ENCODE results near the gene LCP2.

LCP2 gene

DNA sequence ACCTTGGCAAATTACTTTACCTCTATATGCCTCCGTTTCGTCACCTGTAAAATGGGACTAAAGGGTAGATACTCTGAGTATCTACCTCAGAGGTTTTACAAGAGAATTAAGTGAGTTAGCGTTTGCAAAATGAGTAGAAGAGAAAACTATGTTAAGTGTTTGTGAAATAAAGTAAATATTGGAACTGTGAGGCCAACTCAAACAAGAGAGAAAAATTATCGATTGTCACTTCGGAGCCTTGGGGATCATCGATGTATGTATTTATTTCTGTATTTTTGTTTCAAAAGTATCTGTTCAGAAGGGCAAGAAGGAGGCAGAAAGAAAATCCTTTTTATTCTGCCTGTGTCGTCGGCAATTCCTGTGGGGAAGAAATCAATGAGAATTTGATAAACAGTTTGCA, 90.6 kb downstream of the LCP2 start:
- DNase-seq: no peak

DNA sequence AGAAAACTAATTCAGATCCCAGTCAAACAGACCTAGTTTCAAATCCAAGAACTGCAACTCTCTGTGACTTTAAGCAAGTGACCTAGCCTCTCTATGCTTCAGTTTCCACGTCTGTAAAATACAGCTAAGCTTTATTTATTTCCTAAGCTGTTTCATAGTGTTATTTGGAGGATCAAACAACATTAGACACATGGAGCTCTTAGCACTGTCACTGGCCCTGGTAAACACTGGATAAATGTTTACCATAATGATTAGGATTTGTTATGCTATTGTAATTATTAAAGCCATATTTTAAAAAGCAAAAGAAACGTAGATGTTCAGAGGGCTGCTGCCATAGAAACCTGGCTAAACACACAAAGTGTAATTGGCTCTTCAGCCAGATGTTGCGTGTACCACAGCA, 91.4 kb downstream of the LCP2 start:
- no peak for DNase-seq

DNA sequence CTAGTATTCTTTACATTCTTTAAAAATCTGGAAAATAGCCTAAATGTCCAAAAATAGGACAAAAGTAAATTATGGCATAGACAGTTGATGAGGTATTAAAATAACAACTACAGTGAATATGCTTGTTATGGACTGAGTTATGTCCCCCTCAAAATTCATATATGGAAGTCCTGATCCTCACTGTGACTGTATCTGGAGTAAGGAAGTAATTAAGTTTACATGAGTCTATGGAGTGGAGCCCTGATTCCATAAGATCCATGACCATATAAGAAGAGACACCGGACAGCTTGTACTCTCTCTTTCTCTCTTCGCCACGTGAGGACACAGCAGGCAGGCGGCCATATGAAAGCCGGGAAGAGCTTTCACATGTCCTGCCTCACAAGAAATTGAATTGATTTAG, 93.4 kb downstream of the LCP2 start:
- DNase-seq: no peak

DNA sequence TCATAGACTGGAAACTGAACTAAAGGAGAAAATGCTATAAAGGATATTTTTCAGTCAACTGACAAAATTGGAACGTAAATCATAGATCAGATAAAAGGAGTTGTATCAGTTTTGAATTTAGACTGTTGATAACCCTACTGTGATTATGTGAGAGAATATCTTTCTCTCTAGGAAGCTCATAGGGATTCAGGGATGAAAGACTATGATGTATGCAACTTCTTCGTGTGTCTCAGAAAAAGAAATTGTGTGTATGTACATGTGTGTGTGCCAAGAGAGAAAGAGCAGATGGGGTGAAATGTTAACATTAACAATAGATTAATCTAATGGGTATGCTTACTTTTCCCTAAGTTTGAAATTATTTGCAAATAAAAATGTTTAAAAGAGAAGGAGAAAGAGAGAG, 95.5 kb downstream of the LCP2 start:
- DNase-seq: no peak

DNA sequence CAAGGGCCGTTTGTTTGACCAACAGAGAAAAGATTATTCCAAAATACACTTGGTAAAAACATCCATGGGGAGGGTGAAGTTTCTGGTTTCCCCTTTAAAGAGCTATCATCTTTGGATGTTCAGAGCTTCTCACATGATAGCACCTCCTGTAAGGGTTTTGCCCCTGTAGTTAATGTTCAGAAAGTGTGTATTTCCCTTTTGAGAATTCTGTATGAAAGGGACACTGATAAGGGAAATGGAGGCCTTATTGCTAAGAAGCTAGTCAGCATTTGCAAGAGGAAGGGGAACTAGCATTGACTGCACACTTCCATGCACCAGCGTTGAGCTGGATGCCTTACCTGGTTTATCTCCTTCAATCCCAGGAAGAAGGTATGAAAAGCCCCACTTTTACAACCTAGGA, 96.3 kb downstream of the LCP2 start:
- DNase-seq: no peak

DNA sequence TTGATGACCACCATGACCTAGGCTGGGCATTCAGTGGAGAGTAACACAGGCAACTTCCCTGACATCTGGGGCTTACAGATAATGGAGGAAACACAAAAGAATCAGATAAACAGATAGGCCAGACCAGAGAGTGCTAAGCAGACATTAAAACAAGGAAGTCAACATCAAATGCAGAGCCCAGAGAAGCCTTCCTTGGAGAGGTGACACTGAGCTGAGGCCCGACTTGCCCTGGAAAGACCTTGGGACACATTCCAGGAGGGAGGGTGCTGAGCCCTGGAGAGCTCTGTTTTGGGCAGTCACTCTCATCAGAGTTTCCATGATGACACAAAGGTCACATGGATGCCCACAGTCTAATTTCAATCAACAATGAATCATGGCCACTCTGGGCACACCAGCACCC, 96.7 kb downstream of the LCP2 start:
- no peak for DNase-seq
